Measurements from ENCODE around the gene RPS6KA2.

RPS6KA2 gene

GRCh38 chr6:166459906-166460305, 167.1 kb downstream of the RPS6KA2 start:
- H3K27ac ChIP-seq = no peak overlapping the region
- TF ChIP-seq ZFX (IDR thresholded peaks at IDR 0.05) = no peak
- no peak for TF ChIP-seq CTCF (conservative IDR thresholded peaks at IDR 0.05)

- no peak for TF ChIP-seq CTCF (conservative IDR thresholded peaks at IDR 0.05)
- TF ChIP-seq ZFX (IDR thresholded peaks at IDR 0.05) = no peak
- H3K27ac ChIP-seq = no peak overlapping the region
Measured at GRCh38 chr6:166459272-166459671, 167.8 kb downstream of the RPS6KA2 start.

- TF ChIP-seq ZFX (IDR thresholded peaks at IDR 0.05) = no peak
- TF ChIP-seq CTCF (conservative IDR thresholded peaks at IDR 0.05) = no peak; the same call in 1 of the 2 replicates
- H3K27ac ChIP-seq = no peak overlapping the region
Measured at GRCh38 chr6:166456395-166457156, 170.5 kb downstream of the RPS6KA2 start.

- TF ChIP-seq ZFX (IDR thresholded peaks at IDR 0.05) (no peak), CTCF (conservative IDR thresholded peaks at IDR 0.05) (no peak)
- no peak overlapping the region for H3K27ac ChIP-seq
Measured at GRCh38 chr6:166454692-166455515, 172.1 kb downstream of the RPS6KA2 start.

GRCh38 chr6:166453651-166454050, 173.4 kb downstream of the RPS6KA2 start:
- H3K27ac ChIP-seq = no peak overlapping the region
- no peak for TF ChIP-seq CTCF (conservative IDR thresholded peaks at IDR 0.05)

- no peak overlapping the region for H3K27ac ChIP-seq
- TF ChIP-seq ZFX (IDR thresholded peaks at IDR 0.05) (no peak), CTCF (conservative IDR thresholded peaks at IDR 0.05) (no peak)
Measured at GRCh38 chr6:166450167-166450873, 176.7 kb downstream of the RPS6KA2 start.

Measured in C4-2B (cell line).